Neuronal stem cell (in vitro differentiated cells): ENCODE data around the gene DMD.

ENCODE experiments used
- DNase-seq: peaks from one replicate; pipeline ENCODE4 v3.0.0-alpha.2; 2013; ENCODE audit warnings: low spot score
- H2AFZ ChIP-seq: one replicate; pipeline ENCODE4 v1.6.1; 2013; ENCODE audit warnings: mild to moderate bottlenecking, low read length, inconsistent platforms
- H2AK5ac ChIP-seq: 2 replicates; pipeline ENCODE4 v1.6.1; 2013; ENCODE audit warnings: low read depth, mild to moderate bottlenecking, inconsistent platforms, low read length, moderate library complexity, mixed read lengths
- H2BK120ac ChIP-seq: 2 replicates; pipeline ENCODE4 v1.6.1; 2013; ENCODE audit warnings: low read depth, mild to moderate bottlenecking, inconsistent platforms, low read length, moderate library complexity, mixed read lengths
- H2BK12ac ChIP-seq: one replicate; pipeline ENCODE4 v1.6.1; 2013; ENCODE audit warnings: low read length, inconsistent platforms
- H2BK15ac ChIP-seq: 2 replicates; pipeline ENCODE4 v1.6.1; 2013; ENCODE audit warnings: mild to moderate bottlenecking, low read length, inconsistent platforms, mixed read lengths
- H2BK5ac ChIP-seq: one replicate; pipeline ENCODE4 v1.6.1; 2013; ENCODE audit warnings: inconsistent platforms, mild to moderate bottlenecking, low read length, moderate library complexity
- H3K14ac ChIP-seq: one replicate; pipeline ENCODE4 v1.6.1; 2013; ENCODE audit warnings: low read length, inconsistent platforms
- H3K18ac ChIP-seq: 2 replicates; pipeline ENCODE4 v1.6.1; 2013; ENCODE audit warnings: low read length, inconsistent platforms
- H3K23ac ChIP-seq: 2 replicates; pipeline ENCODE4 v1.6.1; 2013; ENCODE audit warnings: low read depth, mild to moderate bottlenecking, mixed read lengths, low read length, inconsistent platforms; ENCODE audit not compliant: poor library complexity
- H3K27ac ChIP-seq: replicated peaks from 3 replicates; pipeline ENCODE4 v1.5.1; 2013; ENCODE audit warnings: low read length, inconsistent platforms
- H3K27me3 ChIP-seq, 3 experiments: 2 replicates each; pipeline ENCODE4 v1.6.1; 2013; ENCODE audit warnings: low read length in 3 of 3, mild to moderate bottlenecking in 2 of 3, inconsistent platforms in 1 of 3, low read depth in 1 of 3, mixed read lengths in 1 of 3, moderate library complexity in 1 of 3; ENCODE audit not compliant: control insufficient read depth in 3 of 3, insufficient read depth in 3 of 3
- H3K36me3 ChIP-seq, 2 donors: replicated peaks in 1 of 2; 2 replicates each; pipeline ENCODE4 v1.6.1; 2013; ENCODE audit warnings: low read length in 2 of 2; ENCODE audit not compliant: control insufficient read depth in 2 of 2, insufficient read depth in 2 of 2
- H3K4ac ChIP-seq: 2 replicates; pipeline ENCODE4 v1.6.1; 2013; ENCODE audit warnings: inconsistent platforms, mild to moderate bottlenecking, low read length, moderate library complexity
- H3K4me1 ChIP-seq, 2 donors: 1 replicate in 1 of 2; 2 replicates in 1 of 2; pipeline ENCODE4 v1.6.1; 2013; ENCODE audit warnings: low read length in 2 of 2, low read depth in 1 of 2; ENCODE audit not compliant: control insufficient read depth in 2 of 2, insufficient read depth in 1 of 2
- H3K4me2 ChIP-seq: one replicate; pipeline ENCODE4 v1.6.1; 2013; ENCODE audit warnings: mild to moderate bottlenecking, low read length, inconsistent platforms; ENCODE audit not compliant: insufficient read depth, poor library complexity, severe bottlenecking
- H3K4me3 ChIP-seq, 2 donors: 2 replicates each; pipeline ENCODE4 v1.5.1; 2013; ENCODE audit warnings: low read length in 2 of 2, mild to moderate bottlenecking in 2 of 2, inconsistent platforms in 1 of 2, moderate library complexity in 1 of 2
- H3K79me1 ChIP-seq: one replicate; pipeline ENCODE4 v1.6.1; 2013; ENCODE audit warnings: low read depth, mild to moderate bottlenecking, inconsistent platforms, low read length, moderate library complexity
- H3K9ac ChIP-seq: one replicate; pipeline ENCODE4 v1.6.1; 2013; ENCODE audit warnings: mild to moderate bottlenecking, low read depth, low read length, inconsistent platforms; ENCODE audit not compliant: poor library complexity
- H3K9me3 ChIP-seq, 2 donors: replicated peaks in 1 of 2; 2 replicates each; pipeline versions ENCODE3 to v1.6.1; 2013; ENCODE audit warnings: low read length in 2 of 2, mild to moderate bottlenecking in 2 of 2, inconsistent platforms in 1 of 2, low read depth in 1 of 2, mixed read lengths in 1 of 2, moderate library complexity in 1 of 2; ENCODE audit not compliant: control insufficient read depth in 2 of 2, insufficient read depth in 1 of 2
- H4K8ac ChIP-seq: one replicate; pipeline ENCODE4 v1.6.1; 2013; ENCODE audit warnings: low read depth, mild to moderate bottlenecking, inconsistent platforms, low read length, moderate library complexity
- H4K91ac ChIP-seq: one replicate; pipeline ENCODE4 v1.6.1; 2013; ENCODE audit warnings: low read length, low read depth, mild to moderate bottlenecking, inconsistent platforms; ENCODE audit not compliant: poor library complexity
- WGBS, 2 donors: extraction: QIAGEN DNeasy Blood & Tissue Kit; methylation state at CpG; one replicate each; pipeline ENCODE4 v1.1.7; 2013; ENCODE audit warnings: missing lambda C conversion rate in 2 of 2, mixed read lengths in 1 of 2; ENCODE audit not compliant: insufficient read length in 2 of 2, insufficient replicate concordance in 1 of 2; ENCODE audit errors: extremely low coverage in 2 of 2; 5-methylcytosine and 5-hydroxymethylcytosine counted together

The DMD gene

DNA sequence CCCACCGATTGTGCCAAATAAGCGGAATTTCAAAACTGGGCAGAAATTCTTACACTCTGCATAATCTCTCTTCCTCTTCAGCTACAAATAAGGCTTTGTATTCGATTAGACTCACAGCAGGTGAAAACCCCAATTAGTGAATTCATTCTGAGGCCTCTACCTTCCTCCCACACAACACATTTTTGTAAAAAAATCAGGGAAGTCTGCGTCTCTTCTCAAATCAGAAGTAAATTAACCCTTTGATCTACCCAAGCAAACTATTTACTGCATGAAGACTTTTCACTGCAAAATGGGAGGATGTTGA is 1938.9 kb downstream of the DMD start:
- Histone ChIP-seq H3K18ac (no peak overlapping the region), H3K4ac (no peak overlapping the region), H2AK5ac (no peak overlapping the region), H3K4me2 (no peak overlapping the region), H3K4me3 (no peak overlapping the region), H3K27ac (peak overlapping the region; percentile 83), H2BK5ac (no peak overlapping the region), H3K4me1 (peaks cover 4 to 8% of the 10 kb centered on the region in 2 donors), H3K36me3 (no peaks in the 10 kb centered on the region), H3K9ac (no peak overlapping the region), H3K9me3 (no peaks in the 10 kb centered on the region), H3K14ac (no peak overlapping the region), H3K27me3 (no peaks in the 10 kb centered on the region), H3K23ac (no peak overlapping the region), H2BK15ac (no peak overlapping the region), H3K79me1 (no peaks in the 10 kb centered on the region), H2BK12ac (no peak overlapping the region), H4K91ac (no peak overlapping the region), H4K8ac (no peak overlapping the region), H2BK120ac (no peak overlapping the region), H2AFZ (no peak overlapping the region)
- no CpG with 5 or more reads among the region's 4 CpGs for WGBS, 2 donors
- peak; percentile 18 for DNase-seq

DNA sequence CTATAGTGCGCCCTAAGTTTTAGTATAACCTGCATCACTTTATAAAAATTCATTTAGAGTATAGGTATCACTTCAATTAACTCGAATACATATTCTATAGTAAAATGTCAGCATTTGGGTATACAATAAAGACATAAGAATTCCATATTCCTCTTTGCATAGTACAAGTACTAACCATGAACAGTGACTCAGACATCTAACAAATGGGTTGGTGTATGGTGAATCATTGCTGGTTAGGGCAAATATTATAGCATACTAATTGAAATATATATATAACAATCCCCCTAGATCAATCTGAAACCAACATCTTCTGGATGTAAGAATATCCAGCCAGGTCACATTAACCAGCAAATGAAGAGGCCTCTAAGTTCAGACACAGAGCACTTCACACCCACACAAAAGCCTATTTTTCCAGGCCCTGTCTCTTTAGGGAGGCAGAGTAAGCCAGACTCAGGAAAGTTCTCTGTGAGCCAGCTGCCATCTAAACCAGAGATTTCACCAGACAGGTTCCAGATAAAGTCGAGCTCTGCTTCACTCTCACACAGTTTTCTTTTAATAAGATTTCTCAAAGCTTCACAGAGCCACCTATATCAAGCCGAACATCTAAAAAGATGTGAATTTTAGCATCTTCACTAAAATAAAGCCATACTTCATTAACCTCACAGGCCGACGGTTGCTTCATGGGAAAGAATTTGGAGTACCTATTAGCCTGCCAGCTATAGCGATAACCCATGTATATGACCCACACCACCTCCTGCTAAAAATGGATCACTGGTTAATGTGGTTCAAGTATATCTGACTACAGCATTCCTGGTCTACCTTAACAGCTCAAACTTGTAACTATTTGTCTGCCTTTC is 1939.5 kb downstream of the DMD start:
- H2BK15ac ChIP-seq: no peak overlapping the region

DNA sequence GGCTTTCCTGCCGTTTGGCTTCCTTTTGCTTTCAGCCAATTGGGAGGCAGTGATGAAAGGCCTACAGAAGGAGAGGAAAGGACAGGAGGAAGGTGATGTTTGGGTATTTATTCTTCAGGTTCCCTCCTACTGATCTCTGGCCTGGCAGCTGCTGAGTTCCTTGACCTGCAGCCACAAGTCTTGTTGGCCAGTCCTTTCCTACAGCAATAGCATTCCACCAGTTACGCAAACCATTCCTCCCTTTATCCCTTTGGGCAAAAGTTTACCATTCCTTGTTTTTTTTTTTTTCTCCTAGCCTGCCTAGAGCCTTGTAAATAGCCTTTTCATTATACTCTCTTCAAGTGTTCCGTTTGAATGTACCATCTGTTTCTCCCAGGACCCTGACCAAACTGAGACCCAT is 1941.4 kb downstream of the DMD start:
- no peak for DNase-seq
- no peak overlapping the region for H3K4ac ChIP-seq
- H2AFZ ChIP-seq: no peak overlapping the region
- no peak overlapping the region for H2AK5ac ChIP-seq
- no peak overlapping the region for H3K23ac ChIP-seq
- H3K4me2 ChIP-seq: no peak overlapping the region
- H3K27me3 ChIP-seq: no peaks in the 10 kb centered on the region
- no peaks in the 10 kb centered on the region for H3K9me3 ChIP-seq
- H2BK15ac ChIP-seq: no peak overlapping the region
- no peak overlapping the region for H4K8ac ChIP-seq
- H3K4me3 ChIP-seq: no peak overlapping the region
- no peak overlapping the region for H2BK12ac ChIP-seq
- no peak overlapping the region for H2BK5ac ChIP-seq
- no peaks in the 10 kb centered on the region for H3K36me3 ChIP-seq
- no peak overlapping the region for H3K9ac ChIP-seq
- H2BK120ac ChIP-seq: no peak overlapping the region
- no peaks in the 10 kb centered on the region for H3K79me1 ChIP-seq
- H3K18ac ChIP-seq: no peak overlapping the region
- no peak overlapping the region for H3K14ac ChIP-seq
- WGBS, 2 donors: no CpG with 5 or more reads among the region's 3 CpGs
- H3K4me1 ChIP-seq: peaks cover 4 to 8% of the 10 kb centered on the region in 2 donors
- no peak overlapping the region for H3K27ac ChIP-seq
- no peak overlapping the region for H4K91ac ChIP-seq

More for the DNA sequence above, 1939.5 kb downstream of the DMD start:
- WGBS, 2 donors: no CpG with 5 or more reads among the region's 7 CpGs
- Histone ChIP-seq H3K4me3 (no peak overlapping the region), H2BK12ac (no peak overlapping the region), H3K79me1 (no peaks in the 10 kb centered on the region), H4K8ac (no peak overlapping the region), H3K36me3 (no peaks in the 10 kb centered on the region), H2BK5ac (no peak overlapping the region), H2AK5ac (no peak overlapping the region), H4K91ac (no peak overlapping the region), H2BK120ac (no peak overlapping the region), H3K23ac (no peak overlapping the region), H3K9me3 (no peaks in the 10 kb centered on the region), H3K4me2 (no peak overlapping the region), H3K9ac (no peak overlapping the region), H3K14ac (no peak overlapping the region), H3K4ac (no peak overlapping the region), H3K27me3 (no peaks in the 10 kb centered on the region), H3K18ac (no peak overlapping the region), H3K4me1 (peaks cover 4 to 8% of the 10 kb centered on the region in 2 donors), H3K27ac (peak overlapping the region; percentile 83), H2AFZ (no peak overlapping the region)
- no peak for DNase-seq

DNA sequence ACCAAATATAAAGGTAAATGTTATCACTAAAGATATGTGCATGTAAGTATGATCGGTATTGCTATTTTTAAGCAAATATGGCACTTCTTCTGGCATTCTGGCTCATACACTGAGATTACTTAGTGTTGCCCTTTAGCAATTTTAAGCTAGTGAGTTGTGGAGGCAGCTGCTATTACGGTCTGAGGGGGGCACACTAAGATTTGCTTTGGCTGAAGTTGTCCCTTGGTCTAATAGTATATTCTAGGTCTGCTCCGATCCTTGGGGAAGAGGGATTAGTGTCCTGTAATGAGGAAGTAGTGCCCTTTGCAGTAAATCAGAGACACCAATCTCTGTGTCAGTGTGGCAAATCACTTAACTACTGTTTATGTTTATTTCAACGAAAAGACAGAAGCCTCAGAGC is 1943.0 kb downstream of the DMD start:
- H2AK5ac ChIP-seq: no peak overlapping the region
- H3K36me3 ChIP-seq: no peaks in the 10 kb centered on the region
- H3K4ac ChIP-seq: no peak overlapping the region
- H3K27ac ChIP-seq: no peak overlapping the region
- H3K4me2 ChIP-seq: no peak overlapping the region
- DNase-seq: no peak
- no peak overlapping the region for H2AFZ ChIP-seq
- no peak overlapping the region for H2BK12ac ChIP-seq
- no peak overlapping the region for H3K18ac ChIP-seq
- no peaks in the 10 kb centered on the region for H3K27me3 ChIP-seq
- H3K14ac ChIP-seq: no peak overlapping the region
- no CpG with 5 or more reads among the region's 4 CpGs for WGBS, 2 donors
- no peak overlapping the region for H2BK5ac ChIP-seq
- H4K8ac ChIP-seq: no peak overlapping the region
- H2BK120ac ChIP-seq: no peak overlapping the region
- no peak overlapping the region for H2BK15ac ChIP-seq
- H4K91ac ChIP-seq: no peak overlapping the region
- H3K9ac ChIP-seq: no peak overlapping the region
- peaks cover under 1 to 6% of the 10 kb centered on the region in 2 donors for H3K4me1 ChIP-seq
- no peak overlapping the region for H3K4me3 ChIP-seq
- no peaks in the 10 kb centered on the region for H3K9me3 ChIP-seq
- no peak overlapping the region for H3K23ac ChIP-seq
- no peaks in the 10 kb centered on the region for H3K79me1 ChIP-seq
